SIG-M5 treated with dmso at 0.1 percent for 504 hours (cell line): ENCODE data around the gene SSU72.
A peak's percentile ranks its signal among the peaks of the same experiment; 100 is the strongest.
"Not testable (repeated sequence)": the region's sequence is repeated elsewhere in the genome, so short reads cannot be mapped to it uniquely, and the experiment has no call there.

Experiments used
- DNase-seq: peaks from one replicate; lab custom pipeline; 2025; ENCODE audit not compliant: unreplicated experiment; lab: John Stamatoyannopoulos, UW

SSU72 gene

DNA sequence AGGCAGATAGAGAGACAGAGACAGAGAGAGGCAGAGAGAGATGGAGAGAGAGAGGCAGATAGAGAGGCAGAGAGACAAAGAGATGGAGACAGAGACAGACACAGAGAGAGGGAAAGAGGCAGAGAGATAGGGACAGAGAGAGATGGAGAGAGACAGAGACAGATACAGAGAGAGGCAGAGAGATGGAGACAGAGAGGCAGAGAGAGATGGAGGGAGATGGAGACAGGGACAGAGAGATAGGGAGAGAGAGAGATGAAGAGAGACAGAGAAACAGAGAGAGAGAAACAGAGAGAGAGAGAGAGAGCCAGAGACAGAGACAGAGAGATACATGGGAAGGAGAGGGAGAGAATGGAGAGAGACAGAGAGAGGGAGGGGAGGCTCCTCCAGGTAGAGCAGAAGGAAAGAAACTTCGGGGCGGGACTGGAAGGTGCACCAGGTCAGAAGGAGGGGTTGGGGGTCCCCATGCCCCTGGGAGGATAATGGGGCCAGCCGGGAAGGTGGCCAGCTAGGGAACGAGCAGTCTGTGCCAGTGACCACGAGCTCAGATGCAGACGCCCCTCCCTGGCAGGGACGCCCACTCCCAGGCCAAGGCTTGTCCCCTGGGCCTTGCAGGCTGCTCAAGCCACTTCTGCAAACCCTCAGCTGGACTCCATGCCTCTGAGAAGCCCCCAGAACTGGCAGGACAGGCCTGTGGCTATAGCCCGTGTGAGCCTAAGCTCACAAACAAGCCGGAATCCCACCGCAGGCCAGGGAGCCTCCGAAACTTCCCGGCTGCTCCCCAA, 22.0 kb upstream of the SSU72 start:
- no peak for DNase-seq

DNA sequence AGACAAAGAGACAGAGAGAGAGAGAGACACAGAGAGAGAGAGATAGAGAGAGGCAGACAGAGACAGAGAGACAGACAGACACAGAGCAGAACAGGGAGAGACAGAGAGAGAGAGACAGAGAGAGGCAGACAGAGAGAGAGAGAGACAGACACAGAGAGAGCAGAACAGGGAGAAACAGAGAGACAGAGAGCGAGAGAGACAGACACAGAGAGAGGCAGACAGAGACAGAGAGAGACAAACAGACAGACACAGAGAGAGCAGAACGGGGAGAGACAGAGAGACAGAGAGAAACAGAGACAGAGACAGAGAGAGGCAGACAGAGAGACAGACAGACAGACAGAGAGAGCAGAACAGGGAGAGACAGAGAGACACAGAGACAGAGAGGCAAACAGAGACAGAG, 20.7 kb upstream of the SSU72 start:
- DNase-seq, result not testable (repeated sequence)

GRCh38 chr1:1594602-1595260, 20.1 kb upstream of the SSU72 start:
- DNase-seq, result no peak

- DNase-seq, result no peak
Measured at GRCh38 chr1:1593834-1594601, 19.4 kb upstream of the SSU72 start.

DNA sequence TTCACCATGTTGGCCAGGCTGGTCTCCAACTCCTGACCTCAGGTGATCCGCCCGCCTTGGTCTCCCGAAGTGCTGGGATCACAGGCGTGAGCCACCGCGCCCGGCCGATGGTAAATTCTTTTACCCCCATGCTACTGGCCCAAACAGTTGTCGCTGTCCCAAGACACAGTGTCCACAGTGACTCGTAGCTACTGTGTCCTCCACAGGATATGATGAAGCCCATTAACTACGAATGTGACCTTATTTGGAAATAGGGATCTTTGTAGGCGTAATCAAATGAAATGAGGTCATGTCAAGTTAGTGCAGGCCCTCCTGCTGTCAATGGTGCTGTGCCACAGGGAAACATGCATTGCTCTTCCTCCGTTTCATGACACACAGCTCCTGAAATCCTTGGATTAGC, 16.8 kb upstream of the SSU72 start:
- DNase-seq, result no peak

DNA sequence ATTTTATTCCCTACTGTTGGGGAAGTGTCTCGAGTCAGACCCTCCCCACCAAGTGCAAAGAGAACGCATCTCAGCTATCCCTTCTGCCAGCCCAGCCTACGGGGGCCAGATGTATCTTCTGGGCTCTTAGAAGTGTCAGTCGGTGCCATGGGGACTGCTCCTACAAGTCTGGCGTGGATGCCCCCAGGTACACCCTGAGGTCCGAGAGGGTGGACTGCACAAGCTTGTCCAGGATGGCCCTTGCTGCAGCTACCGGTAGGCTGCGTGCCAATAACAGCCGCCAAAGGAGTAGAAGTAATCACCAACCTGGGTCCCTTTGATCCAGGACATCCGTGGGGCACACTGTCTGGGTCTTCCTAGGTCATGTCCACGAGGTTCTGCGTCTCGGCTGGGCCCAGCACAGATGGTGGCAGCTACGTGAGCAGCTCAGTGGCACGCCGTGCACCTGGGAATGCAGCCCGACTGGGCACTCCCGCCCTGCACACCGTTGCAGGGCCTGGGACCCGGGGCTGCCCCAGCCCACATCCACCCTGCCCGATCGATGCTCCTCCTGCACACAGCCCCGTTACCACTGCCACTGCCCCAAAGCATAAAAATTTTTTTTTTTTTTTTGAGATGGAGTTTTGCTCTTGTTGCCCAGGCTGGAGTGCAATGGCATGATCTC, 8.8 kb upstream of the SSU72 start:
- no peak for DNase-seq

DNA sequence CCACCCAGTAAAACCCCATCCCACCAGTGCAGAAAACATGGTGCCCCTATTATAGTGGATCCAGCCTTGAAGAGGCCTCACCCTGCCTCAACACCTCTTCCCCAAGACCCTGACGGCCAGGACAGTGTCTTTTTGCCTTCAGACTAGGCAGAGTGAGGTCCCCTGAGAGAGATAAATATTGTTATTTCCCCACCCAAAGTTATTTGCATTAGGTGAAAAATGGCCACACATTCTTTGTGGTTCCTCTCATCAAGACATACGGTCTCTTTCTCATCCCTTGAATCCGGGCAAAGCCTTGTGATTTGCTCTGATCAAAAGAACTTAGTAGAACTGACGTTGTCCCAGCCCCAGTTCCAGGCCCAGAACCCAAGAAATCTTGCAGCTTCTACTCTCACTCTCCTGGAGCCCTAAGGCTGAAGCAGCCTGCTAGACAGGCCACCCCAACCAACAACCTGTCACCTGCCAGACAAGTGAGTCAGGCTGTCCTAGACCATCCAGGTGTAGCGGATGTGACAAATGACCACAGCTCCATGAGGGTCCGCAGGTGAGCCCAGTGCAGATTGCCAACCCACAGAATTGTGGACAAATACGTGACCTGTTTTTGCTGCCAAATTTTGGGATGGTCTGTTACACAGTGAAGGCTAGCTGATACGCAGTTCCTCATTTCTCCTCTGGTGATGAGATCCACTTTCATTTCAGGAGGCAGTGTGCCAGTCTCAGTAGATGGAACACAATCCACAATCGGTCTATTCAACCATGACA, 8.1 kb upstream of the SSU72 start:
- DNase-seq, result no peak

GRCh38 chr1:1578371-1578940, 3.8 kb upstream of the SSU72 start:
- no peak for DNase-seq

- DNase-seq, result no peak
Measured at GRCh38 chr1:1577367-1578011, 2.8 kb upstream of the SSU72 start.

GRCh38 chr1:1573843-1574720, 581 bp downstream of the SSU72 start:
- peak; percentile 62 for DNase-seq

- DNase-seq, result no peak
Measured at GRCh38 chr1:1569341-1569740, 5.3 kb downstream of the SSU72 start.

- no peak for DNase-seq
Measured at GRCh38 chr1:1567891-1568291, 6.8 kb downstream of the SSU72 start.

- DNase-seq, result no peak
Measured at GRCh38 chr1:1567152-1567875, 7.3 kb downstream of the SSU72 start.

- no peak for DNase-seq
Measured at GRCh38 chr1:1565340-1565739, 9.3 kb downstream of the SSU72 start.

DNA sequence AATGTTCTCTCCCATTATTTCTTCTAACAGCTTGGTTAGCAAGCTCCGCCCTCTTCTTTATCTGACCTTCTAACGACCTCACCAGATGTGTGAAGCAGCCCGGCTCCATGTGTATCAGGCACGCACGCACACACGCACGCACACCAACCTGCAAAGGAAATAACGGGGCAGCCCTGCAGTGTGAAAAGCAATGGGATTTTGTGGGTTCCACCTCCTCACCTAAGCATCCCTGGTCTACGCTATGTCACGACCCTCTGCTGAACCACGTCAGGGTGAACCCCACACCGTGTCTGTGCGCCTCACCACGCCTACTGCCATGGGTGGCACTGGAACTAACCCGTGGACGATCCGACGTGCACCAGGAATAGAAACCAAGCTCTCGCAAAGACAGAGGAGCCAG, 10.4 kb downstream of the SSU72 start:
- DNase-seq, result no peak

DNA sequence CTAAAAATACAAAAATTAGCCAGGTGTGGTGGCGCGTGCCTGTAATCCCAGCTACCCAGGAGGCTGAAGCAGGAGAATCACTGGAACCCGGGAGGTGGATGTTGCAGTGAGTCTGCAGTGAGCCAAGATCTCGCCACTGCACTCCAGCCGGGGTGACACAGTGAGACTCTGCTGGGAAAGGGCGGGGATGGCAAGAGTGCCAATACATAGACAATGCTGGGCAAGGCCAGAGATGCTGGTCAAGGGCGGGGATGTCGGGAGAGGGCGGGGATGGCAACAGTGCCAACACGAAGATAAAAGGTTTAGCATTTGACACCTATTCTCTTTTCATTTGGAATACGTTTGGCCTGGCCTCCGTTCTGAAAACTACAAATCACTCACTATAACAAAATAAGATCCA, 11.0 kb downstream of the SSU72 start:
- no peak for DNase-seq

DNA sequence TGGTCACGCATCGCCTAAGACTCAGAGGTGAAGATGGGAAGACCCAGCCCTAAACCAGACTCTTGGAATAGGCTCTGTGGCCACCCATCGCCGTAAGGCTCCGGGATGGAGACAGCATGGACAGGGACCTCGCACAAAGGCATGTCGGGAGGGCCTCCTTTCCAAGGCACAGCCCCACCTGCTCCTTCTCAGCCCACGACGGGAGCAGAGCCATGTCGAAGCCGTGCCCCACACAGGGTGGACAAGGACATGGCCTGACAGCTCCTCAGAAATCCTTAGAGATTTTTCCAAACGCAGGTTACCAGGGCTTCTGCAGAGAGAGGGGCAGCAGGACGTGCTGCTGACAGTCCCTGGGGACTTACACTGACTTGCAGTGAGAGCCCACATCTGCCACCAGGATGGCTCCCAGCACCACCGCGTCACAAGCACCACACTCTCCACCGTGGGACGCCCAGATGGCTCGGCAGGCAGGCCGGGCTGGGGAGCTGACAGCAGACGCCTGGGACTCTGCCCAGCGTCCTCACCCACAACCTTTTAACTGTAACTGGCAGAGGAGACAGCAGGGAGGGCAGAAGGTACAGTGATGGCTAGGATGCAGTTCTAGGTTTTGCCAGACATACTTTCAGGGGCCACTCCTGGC, 12.0 kb downstream of the SSU72 start:
- no peak for DNase-seq
